GM21381 (cell line): ENCODE data around the gene APLF.
"Not testable (repeated sequence)": the region's sequence is repeated elsewhere in the genome, so short reads cannot be mapped to it uniquely, and the experiment has no call there.

Source experiments
- ATAC-seq: cut with Tn5 transposase; IDR thresholded peaks from one replicate; pipeline ENCODE4 v1.9.1; 2021; ENCODE audit warnings: mild to moderate bottlenecking, moderate library complexity; ENCODE audit not compliant: unreplicated experiment

Gene APLF

GRCh38 chr2:68438455-68439303 lies 28.7 kb upstream of the APLF start:
- ATAC-seq, result no peak

- ATAC-seq, result peak; percentile 97
These were observed 26.0 kb upstream of the APLF start for GRCh38 chr2:68441179-68441993.

- no peak for ATAC-seq
These were observed 25.4 kb upstream of the APLF start for GRCh38 chr2:68441994-68442322.

- not testable (repeated sequence) for ATAC-seq
These were observed 21.0 kb upstream of the APLF start for GRCh38 chr2:68446425-68446824.

- no peak for ATAC-seq
These were observed 20.3 kb upstream of the APLF start for GRCh38 chr2:68447118-68447517.

- no peak for ATAC-seq
These were observed 18.4 kb upstream of the APLF start for GRCh38 chr2:68448671-68449653.

GRCh38 chr2:68452158-68452900 lies 15.1 kb upstream of the APLF start:
- no peak for ATAC-seq

GRCh38 chr2:68453761-68454360 lies 13.5 kb upstream of the APLF start:
- ATAC-seq, result no peak

- no peak for ATAC-seq
These were observed 12.7 kb upstream of the APLF start for GRCh38 chr2:68454719-68455118.

GRCh38 chr2:68456198-68456597 lies 11.2 kb upstream of the APLF start:
- no peak for ATAC-seq

GRCh38 chr2:68458981-68459380 lies 8.4 kb upstream of the APLF start:
- no peak for ATAC-seq

GRCh38 chr2:68463287-68463877 lies 4.0 kb upstream of the APLF start:
- no peak for ATAC-seq

GRCh38 chr2:68464651-68465050 lies 2.7 kb upstream of the APLF start:
- no peak for ATAC-seq

- ATAC-seq, result no peak
These were observed 2.1 kb upstream of the APLF start for GRCh38 chr2:68465081-68465916.

- ATAC-seq, result no peak
These were observed 1.0 kb upstream of the APLF start for GRCh38 chr2:68466361-68466777.

GRCh38 chr2:68466778-68467076 lies 658 bp upstream of the APLF start:
- no peak for ATAC-seq

GRCh38 chr2:68468801-68469200 lies 1.4 kb downstream of the APLF start:
- ATAC-seq, result no peak

GRCh38 chr2:68469935-68470334 lies 2.5 kb downstream of the APLF start:
- no peak for ATAC-seq

- no peak for ATAC-seq
These were observed 4.0 kb downstream of the APLF start for GRCh38 chr2:68471385-68471784.
